Left hindlimb (tissue), 1 donor: Measurements from ENCODE around the gene CASZ1.

ENCODE experiments used
- DNase-seq: peaks from one replicate; pipeline ENCODE4 v3.0.0-alpha.2; 2018

CASZ1 gene

GRCh38 chr1:10631811-10632593, 164.4 kb downstream of the CASZ1 start:
- DNase-seq: peak; percentile 28

DNA sequence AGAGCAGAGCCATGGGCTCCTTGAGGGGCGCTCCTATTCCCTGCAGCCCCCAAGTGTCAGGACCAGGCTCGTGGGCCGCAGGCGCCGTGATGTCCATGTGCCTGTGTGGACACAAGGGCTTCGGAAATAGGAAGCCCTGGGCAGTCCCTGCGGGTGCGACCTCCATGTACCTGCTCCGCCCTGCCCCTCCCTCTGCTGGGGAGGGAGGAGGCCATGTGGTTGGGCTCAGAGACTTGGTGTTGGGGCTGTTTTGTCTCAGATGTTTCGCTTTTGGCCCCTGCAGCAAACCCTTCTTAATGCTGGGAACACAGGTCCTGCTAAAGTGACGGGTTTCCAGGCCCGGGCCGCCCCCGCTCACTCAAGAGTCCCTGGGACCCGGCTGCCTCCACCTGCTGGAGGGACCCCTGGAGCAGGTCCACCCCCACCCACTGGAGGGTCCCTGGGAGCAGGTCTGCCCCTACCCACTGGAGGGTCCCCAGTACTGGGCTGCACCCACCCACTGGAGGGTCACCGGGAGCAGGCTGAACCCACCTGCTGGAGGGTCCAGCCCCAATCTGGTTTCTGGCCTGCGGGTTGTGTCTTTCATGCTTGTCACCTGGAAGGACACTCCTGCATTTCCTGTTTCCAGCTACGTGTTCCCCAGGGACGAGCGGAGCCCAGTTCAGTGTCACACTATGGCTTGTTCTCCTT, 165.2 kb downstream of the CASZ1 start:
- DNase-seq: no peak

- peak; percentile 16 for DNase-seq
Observed at GRCh38 chr1:10630661-10631120, 165.8 kb downstream of the CASZ1 start.

DNA sequence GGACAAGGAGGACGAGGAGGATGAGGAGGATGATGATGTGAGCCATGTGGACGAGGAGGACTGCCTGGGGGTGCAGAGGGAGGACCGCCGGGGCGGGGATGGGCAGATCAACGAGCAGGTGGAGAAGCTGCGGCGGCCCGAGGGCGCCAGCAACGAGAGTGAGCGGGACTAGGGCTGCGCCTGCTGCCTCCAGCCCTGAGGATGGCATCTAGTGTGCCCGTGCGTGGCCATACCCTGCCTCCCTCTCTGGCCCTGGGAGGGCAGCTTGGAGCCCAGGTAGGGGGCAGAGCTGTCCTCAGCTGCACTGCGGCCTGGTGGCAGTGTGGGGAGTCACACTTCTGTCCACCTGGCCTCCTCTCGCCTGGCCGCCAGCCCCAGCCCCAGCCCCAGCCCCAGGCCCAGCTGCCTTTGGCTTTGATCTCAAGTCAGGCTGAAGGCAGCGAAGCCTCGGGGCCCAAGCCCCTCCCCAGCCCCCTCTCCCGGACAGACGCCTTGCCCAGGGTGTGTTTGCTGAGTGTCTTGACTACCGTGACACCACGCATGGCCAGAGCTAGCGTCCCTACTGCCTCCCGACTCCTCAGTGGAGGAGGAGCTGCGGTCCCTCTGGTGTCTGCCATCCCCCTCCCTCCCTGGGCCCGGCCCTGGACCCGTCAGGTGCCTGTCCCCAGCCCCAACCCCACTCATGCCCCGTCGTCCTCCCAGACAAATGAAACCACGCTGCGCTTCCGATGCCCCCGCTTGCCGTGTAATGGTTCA, 166.5 kb downstream of the CASZ1 start:
- DNase-seq: peak; percentile 29

DNA sequence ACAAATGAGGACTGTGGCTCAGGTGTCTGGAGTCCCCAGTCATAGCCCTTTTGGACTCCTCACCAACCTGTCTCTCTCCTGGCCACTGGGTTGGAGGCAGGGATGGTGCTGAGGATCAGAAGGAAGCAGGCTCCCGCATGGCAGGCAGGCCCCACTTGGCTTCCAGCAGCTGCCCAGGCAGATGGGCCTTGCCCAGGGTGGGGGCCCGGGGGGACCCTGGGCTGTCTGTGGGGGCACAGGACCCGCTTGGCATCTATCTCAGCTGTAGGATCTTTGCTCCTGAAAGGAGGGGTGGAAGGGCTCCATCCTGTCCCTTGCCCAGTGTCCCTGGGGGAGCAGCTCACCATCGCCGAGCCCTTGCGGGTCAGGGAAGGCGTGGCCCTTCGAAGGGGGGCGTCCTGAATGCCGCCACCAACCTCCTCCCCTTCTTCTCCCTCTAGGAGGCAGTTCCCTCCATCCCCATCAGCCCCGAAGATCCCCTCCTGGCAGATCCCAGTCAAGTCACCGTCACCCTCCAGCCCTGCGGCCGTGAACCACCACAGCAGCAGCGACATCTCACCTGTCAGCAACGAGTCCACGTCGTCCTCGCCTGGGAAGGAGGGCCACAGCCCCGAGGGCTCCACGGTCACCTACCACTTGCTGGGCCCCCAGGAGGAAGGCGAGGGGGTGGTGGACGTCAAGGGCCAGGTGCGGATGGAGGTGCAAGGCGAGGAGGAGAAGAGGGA, 167.2 kb downstream of the CASZ1 start:
- peak; percentile 24 for DNase-seq

GRCh38 chr1:10628685-10629084, 167.8 kb downstream of the CASZ1 start:
- DNase-seq: peak; percentile 30

GRCh38 chr1:10626791-10627410, 169.5 kb downstream of the CASZ1 start:
- DNase-seq: peak; percentile 18

DNA sequence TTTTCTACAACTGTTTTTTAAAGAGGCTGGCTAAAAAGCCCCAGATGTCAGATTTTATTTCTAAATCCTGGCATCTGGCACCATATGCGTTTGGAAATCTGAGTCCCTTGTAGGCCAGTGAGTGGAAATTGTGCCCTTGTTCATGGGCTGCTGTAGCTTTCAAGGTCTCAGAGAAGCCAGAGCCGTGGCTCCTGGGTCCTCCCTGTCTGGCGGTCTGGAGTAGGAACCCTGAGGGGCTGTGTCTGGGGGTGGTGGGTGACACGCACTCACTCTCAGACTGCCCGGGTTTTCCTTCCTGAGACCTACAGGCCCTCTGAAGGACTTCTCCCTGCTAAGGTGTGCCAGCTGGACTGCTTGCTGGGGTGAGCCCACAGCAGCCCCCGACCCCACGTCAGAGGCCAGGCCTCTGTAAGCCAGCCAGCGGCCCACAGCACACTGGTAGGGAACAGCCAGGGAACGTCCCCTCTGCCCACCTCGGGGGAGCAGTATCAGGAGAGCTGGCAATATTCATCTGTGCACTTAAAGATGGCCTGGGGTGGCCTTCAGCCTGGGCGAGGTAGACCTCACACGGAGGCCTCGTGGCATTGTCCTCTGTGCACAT, 170.2 kb downstream of the CASZ1 start:
- DNase-seq: peak; percentile 24

DNA sequence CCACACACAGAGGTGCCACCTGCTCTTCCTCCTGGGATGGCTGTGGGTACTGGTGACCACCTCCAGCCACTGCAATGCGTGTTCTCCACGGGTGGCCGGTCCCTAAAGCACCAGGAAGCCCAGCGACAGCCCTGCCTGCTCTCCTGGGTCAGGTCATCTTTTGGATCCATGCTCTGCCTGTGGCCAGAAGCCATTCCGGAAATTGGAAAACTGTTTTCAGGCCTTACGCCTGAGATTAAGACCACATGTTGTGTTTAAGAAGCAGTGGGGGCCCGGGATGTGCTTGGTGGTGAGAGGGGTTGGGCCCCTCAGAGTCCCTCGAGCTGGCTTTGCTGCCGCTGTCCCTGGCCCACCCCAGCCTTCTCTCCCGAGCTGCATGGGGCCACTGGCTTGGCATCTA, 170.9 kb downstream of the CASZ1 start:
- DNase-seq: peak; percentile 45

DNA sequence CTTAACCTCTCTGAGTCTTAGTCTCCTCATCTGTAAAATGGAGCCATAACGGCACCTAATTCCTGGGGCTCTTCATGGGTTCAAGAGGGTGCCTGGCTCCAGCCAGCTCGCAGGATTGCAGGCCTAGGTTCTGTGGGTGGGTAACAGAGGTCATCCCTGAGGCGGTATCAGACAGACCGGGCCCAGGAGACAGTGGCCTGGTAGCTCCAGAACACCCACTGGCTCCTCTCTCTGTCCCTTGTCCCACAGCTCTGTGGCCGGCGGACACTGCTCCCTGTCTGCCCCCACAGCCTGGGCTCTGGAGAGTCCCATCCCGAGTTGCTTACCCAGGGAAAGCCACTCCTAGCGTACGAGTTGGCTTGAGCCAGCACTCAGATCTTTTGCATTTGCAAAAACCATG, 171.4 kb downstream of the CASZ1 start:
- peak; percentile 12 for DNase-seq

DNA sequence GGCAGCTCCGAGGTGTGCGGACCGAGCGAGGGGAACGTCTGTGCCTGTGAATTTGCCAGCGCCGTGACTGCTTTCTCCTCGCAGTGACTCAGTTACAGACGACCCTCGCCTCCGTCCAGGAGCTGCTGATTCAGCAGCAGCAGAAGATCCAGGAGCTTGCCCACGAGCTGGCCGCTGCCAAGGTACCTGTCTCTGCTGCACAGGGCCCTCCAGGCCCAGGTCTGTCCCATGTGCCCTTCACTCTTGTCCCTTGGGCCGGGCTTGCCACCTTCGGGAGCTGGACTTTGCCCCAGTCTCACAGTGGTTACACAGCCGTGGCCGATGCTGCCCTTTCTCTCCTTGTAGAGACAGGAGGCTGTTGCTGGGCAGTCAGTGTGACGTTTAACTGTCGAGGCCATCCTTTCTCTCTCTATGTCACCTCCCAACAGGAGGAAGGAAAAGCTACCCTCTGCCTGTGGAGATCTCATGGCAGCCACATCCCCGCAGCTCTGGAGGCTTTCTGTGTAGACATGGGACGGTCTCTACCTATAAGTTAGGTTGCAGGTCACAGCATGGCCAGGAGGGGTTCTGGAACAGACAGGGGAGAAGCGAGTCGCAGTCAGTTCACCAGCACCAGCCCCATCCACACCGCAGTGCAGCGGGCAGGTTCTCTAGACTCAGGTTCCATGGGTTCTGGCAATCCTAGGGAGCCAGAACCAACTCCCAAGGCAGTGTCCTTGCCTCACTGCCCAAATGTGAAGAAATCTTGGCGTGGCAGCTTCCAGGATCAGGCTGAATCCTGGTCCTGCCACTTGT, 172.0 kb downstream of the CASZ1 start:
- DNase-seq: peak; percentile 24

- DNase-seq: peak; percentile 15
Observed at GRCh38 chr1:10623686-10624145, 172.7 kb downstream of the CASZ1 start.

GRCh38 chr1:10622910-10623685, 173.3 kb downstream of the CASZ1 start:
- DNase-seq: peak; percentile 6

- peak; percentile 15 for DNase-seq
Observed at GRCh38 chr1:10621906-10622305, 174.5 kb downstream of the CASZ1 start.

GRCh38 chr1:10620776-10621175, 175.7 kb downstream of the CASZ1 start:
- DNase-seq: peak; percentile 4

DNA sequence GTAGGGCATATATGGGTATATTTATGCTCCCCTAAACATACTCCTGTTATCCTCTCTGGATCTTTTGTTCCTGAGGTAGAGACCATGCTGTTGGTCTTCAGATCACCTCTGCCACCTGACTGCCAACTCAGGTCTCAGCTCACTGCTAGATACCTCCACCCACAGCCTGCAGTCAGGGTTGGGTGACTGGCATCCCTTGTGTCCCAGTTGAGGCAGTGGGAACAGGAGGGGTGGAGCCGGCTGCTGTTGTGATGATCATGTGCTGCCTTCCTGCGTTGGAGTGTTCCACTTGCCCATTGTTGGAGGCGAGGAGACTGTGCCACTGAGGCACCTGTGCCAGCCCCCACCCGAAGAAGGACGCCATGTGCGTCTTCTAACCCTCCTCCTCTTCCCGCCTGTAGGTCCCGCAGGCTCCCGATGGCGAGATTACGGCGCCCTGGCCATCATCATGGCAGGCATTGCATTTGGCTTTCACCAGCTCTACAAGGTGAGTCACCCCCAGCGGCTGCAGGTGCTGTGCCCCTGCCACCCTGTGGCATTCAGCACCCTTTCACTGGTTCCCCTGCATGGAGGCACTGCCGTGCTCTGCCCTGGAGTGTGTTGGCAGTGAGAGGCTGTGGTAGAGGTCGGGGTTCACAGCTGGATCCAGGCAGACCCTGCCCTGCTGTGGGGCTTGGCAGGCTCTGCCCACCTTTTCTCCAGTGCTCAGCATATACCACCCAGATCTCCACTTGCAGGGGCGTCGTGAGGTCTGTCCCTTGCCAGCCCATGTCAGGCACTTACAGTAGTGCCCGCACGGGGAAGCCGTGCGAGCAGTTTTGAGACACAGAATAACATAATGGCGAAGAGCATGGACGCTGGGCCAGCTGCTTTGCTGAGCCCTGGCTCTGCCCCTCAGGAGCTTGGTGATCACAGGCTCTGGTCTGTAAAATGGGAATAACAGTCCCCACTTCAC, 178.2 kb downstream of the CASZ1 start:
- DNase-seq: no peak

GRCh38 chr1:10617318-10617717, 179.1 kb downstream of the CASZ1 start:
- no peak for DNase-seq

- no peak for DNase-seq
Observed at GRCh38 chr1:10616696-10617095, 179.8 kb downstream of the CASZ1 start.
